GM19468 (cell line): Measurements from ENCODE around the gene ANKS1B.

ENCODE experiments used
- ATAC-seq: cut with Tn5 transposase; IDR thresholded peaks from one replicate; pipeline ENCODE4 v1.9.1; 2021; ENCODE audit warnings: mild to moderate bottlenecking, moderate library complexity, moderate number of reproducible peaks; ENCODE audit not compliant: unreplicated experiment; ENCODE audit errors: extremely low read depth

ANKS1B gene

DNA sequence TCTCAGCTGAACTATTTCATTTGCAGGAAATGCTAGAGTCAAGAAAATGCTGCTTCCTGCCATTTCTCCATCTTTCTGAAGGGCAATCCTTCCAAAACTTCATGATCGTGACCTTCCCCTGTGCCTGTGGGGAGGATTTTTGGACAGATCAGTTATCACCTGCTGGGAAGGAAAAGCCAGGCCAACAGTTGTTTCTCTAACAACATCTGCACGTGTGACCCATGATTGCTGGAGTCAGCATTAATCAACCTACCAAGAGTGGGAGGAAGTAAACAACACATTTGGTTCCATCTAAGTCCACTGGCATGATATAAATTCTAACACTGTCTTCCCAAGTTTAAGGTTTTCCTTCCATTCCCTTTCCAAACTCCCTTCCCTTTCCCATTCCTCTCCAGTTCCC is 1167.0 kb downstream of the ANKS1B start:
- no peak for ATAC-seq

DNA sequence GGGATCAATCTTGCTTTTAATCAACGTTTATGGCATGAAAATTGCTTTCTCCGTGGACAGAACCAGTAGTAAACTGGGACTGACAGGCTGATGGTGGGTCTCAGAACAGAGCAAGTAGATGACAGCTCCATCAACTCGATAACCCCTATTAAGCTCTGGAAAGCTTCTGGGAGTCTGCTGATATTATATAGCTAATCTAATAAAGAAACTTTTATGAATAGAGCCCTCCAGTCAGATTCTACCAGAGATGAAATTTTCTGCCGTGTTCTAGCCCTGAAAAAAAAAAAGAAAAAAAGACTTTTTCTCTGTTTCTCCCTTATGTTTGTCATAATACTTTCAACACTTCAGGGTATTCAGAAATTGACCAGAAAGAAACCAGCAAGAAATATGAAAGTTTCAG is 1168.0 kb downstream of the ANKS1B start:
- no peak for ATAC-seq

DNA sequence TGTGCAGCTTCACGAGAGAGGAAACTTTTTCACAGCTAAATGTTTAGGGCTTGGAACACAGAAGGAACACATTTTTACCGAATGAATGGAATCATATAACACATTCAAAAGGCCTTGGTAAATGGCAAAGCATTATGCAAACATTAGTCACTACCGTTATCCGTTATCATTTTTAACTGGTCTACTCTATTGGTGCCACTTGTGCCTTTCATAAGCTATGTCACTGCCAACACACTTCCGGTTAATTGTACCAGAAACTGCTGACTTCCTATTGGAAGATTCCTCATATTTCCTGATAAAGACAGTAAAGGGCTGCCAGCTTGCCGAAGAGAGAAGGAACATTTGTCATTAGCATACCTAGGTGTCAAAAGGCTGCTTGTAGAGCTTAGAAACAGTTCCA is 1170.5 kb downstream of the ANKS1B start:
- ATAC-seq = no peak

- no peak for ATAC-seq
Observed at GRCh38 chr12:98812225-98812624, 1172.5 kb downstream of the ANKS1B start.

DNA sequence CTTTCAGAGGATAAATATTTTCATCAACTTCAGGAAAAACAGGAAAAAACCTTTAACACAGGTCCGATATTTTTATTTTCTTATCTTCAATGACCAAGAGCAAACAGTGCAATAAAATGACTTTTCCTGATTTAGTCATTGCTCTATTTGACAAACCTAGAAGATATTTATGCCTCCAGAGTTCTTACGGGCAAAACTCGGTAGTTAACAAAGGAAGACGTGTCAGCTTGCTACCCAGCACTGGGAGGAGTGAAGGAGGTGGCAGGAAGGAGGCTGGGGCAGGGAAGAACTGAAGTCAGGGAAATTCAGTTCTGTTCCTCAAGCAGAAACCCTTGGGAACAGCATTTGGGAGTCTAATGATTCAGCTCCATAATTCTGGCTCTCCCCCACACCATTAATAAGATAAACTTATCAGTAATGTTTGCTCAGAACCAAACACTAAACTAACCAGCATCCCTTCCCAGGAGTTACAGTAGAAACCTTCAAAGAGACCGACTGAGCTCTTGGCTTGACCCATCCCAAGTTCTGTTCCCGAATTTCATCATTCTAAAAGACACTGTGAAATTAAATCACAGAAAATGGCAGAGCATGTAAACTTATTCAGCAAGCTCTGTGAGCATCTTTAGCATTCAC is 1176.4 kb downstream of the ANKS1B start:
- no peak for ATAC-seq

GRCh38 chr12:98807187-98807586 is 1177.5 kb downstream of the ANKS1B start:
- no peak for ATAC-seq

DNA sequence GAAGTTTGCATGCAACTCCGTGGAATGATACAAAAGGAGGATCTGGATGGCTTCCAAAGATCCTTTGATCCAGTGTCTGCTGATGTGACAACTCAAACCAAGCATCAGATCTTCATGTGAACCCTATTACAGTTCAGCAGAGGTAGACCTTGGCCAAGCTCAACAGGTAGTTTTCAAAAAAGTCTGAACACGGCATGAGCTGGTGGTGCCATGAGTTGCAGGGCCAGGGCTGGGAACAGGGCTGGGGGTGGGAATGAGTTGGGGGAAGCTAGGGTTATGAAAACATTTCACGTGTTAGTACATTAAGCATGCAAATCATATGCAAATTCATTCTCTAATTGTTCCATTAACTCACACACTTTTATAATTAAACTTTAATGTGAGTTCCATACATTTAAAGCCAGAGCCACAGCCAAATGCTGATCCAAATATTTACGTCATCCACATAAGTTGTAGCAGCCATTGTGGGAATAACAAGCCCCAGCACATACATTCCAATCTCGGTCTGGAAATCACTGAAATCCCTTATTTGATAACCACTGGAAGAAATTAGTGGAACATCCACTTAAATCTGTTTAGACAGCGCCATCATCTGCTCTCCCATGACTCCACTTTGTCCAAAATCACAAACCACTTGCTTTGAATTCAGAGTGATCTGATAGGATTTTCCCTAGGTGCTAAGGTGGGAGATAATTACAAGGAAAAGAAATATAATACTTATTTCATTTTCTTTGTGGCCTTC is 1181.1 kb downstream of the ANKS1B start:
- no peak for ATAC-seq

DNA sequence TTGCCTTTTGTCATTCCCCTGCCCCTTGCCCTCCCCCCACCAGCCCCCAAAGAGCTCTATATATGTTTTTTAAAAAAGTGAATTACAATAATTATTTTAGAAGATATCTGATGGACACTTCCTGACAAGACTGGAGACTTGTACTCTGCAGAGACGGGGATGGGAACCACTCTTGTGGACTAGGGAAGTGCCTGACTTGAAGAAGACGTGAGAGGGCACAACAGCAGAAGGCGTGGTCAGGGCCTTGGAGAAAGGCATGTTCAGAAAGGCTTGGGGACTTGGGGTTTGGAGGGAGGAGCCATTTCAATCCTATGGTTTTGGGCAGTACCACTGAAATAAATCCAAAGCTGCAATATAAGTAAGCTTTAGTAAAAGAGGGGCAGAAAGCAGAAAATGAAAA is 1184.9 kb downstream of the ANKS1B start:
- no peak for ATAC-seq

DNA sequence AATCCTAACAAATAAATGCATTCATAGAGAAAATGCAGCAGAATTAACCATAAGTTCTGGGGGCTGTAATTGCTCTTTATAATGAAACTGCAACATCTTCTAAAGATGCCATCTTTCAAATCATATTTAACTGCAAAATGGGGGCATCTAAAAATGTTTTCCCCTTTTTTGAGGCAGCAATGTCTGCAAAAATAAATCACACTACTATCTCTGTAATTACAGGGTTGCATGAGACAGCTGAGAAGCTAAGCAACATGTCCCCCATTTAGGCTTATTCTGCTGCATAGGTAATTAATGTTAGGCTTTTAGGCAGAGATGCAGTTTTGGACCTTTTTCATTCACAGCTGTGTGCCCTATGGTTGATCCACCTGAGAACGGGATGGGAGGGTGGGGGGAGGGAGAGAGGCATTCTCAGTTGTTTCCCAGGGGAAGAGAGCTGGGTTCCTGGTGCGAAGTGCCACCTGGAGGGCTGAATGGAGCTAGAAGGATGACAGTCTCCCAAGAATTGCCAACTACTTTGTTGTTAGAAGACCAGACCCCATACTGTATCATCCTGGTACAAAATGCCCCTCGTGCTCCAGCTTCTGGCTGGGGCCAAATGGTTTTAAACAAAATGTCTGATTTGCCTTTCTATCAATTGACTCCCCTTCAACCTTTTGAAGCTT is 1185.5 kb downstream of the ANKS1B start:
- ATAC-seq = no peak

DNA sequence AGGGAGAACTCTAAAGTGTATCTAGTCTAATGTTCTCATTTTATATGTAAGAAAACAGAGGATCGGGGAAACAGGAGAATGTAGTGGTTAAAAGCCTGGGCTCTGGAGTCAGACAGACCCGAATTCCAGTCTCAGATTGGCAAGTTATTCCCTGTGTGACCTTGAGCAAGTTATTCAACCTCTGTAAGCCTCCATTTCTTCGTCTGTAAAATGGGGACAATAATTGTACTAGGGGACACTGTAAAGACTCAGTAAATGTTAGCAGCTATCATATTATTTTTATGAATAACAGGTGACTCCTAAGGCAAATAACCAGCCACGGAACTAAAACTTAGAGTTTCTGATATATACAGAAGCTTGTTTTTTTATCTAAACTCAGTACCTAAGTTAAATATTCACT is 1187.5 kb downstream of the ANKS1B start:
- no peak for ATAC-seq

DNA sequence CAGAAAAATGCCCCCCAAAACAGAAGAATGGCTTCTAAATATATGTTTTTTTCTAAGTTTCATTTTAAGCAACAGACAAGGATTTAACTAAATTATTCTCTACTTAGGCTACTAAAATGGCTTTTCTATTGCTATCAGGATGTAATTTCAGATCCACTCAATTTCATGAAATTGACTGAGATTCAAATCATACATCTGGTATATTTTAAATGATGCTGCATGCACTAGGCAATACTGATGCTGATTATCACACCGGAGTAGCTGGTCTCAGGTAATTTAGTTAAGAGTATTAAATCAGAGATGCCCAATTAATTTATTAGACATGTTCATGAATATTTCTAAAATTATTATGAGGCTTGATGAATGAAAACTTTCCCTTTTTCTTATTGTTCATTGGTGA is 1188.0 kb downstream of the ANKS1B start:
- no peak for ATAC-seq

DNA sequence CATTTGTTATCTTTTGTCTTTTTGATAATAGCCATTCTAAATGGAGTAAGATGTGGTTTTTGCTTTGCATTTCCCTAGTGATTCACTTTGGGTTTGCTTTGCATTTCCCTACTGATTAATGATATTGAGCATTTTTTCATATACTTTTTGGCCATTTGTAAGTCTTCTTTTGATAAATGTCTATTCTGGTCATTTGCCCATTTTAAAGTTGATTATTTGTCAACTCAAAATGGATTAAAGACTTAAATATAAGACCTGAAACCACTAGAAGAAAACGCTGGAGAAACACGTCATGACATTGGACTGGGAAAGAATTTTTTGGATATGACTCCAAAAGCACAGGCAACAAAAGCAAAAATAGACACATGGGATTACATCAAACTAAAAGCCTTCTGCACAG is 1191.6 kb downstream of the ANKS1B start:
- no peak for ATAC-seq

DNA sequence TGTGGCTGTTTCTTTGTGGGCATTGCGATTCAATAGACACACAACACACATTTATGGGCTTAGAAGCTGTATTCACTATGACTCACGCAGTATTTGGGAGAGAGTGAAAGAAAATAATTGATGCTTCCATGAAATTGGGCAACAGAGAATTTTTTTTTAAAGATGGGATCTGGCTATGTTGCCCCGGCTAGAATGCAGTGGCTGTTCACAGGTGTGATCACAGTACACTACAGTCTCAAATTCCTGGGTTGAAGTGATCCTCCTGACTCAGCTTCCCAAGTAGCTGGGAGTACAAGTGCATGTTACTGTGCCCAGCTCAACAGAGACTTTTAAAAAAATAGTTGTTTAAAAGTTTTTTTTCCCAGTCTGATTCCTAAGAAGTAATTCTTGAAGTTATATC is 1193.3 kb downstream of the ANKS1B start:
- no peak for ATAC-seq

DNA sequence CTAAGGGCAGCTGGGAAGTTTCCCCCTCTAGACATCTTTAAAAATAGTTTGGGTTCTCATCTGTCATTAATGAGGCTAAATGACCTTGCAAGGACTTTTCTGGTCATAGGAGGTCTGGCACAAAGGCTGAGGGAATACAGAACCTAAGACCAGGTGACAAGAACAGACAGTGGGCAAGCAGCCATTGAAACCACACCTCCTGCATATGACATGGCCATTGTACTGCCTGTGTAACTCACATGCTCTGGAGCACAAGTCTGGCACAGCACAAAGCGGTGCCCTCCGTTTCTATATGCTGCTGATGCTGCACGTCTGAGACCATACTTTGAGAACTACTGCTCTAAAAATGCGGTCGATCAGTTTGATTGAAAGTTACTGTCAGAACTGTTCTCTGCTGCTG is 1196.3 kb downstream of the ANKS1B start:
- no peak for ATAC-seq

DNA sequence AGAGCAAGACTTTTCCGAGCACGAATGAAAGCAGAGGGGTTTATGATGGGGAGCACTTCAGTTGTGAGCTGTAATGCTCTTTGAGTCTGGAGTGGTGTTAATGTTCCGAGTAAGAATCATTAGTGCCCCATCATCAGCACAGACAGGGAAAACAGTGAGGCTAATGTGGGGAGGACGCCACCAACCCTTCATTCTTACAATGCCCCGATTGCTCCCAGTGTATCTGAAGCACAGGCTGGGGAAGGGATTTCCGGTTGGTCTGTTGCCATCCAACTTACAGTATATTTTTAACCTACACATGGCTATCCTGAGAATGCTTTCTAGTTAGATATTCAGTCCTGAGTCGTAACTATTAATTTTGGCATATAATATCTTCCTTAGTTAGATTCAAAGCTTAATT is 1198.1 kb downstream of the ANKS1B start:
- no peak for ATAC-seq

GRCh38 chr12:98783420-98783819 is 1201.3 kb downstream of the ANKS1B start:
- no peak for ATAC-seq

GRCh38 chr12:98780261-98780660 is 1204.5 kb downstream of the ANKS1B start:
- ATAC-seq = no peak

DNA sequence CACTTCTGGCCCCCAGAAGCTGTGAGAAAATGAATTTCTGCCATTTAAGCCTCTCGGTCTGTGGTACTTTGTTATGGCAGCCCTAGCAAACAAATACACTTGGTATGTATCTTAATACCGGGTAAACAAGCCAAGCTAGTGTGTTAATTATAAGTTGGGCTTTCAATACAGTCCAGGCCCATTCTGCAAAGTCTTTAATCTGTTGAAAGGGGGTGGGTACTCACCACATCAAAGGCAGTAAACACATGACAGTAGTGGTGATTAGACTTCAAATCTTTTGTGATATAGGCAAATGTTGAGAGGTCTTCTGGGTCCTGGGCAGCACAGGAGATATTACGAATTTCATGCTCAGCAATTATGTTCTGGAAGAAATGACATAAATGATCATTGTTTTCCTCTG is 1211.9 kb downstream of the ANKS1B start:
- no peak for ATAC-seq

GRCh38 chr12:98771811-98772752 is 1212.7 kb downstream of the ANKS1B start:
- no peak for ATAC-seq

DNA sequence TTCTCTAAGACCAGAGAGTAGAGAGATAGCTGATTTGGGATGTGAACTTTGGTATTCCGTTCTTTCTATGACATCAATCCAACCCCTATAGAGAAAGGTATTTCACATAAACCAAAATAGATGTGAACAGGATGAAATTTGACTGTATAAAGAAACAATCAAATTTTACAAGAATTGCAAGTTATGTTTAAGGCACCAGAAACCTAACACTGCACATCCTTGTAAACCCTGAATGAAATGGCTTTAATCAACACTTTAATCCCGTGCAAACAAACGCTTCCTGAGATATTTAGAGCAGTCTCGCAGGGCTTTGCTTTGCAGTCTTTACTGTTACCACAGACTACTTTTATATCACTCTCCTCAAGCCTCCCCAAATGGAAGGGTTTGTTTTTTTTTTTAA is 1214.5 kb downstream of the ANKS1B start:
- ATAC-seq = no peak

DNA sequence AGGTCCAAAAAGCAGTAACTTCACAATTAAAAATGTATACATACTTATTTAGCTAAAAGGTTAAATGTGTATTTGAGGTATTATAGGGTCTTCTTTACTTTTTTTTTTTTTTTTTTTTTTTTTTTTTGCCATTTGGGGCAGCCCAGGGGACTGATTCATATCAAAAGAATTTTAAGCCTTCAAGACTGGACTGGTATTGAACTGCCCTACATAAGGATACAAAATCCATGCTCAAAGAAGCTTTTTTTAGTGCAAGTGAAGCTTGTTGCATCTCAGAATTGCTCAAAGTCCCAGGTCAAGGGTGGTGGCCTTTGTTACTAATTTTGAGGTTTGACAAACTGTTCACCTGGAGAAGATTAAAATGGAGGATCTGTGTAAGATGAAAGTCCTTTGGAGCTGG is 1215.7 kb downstream of the ANKS1B start:
- no peak for ATAC-seq
